GM21447 (cell line): ENCODE measurements around the gene ROBO2.

Experiments used
- ATAC-seq: cut with Tn5 transposase; IDR thresholded peaks from one replicate; pipeline ENCODE4 v1.9.1; 2021; ENCODE audit not compliant: unreplicated experiment

Gene ROBO2

GRCh38 chr3:77254967-77255831 is 215.3 kb downstream of the ROBO2 start:
- no peak for ATAC-seq

GRCh38 chr3:77256584-77257503 is 216.9 kb downstream of the ROBO2 start:
- ATAC-seq, result no peak

- no peak for ATAC-seq
Observed at GRCh38 chr3:77259694-77260093, 219.8 kb downstream of the ROBO2 start.

- ATAC-seq, result no peak
Observed at GRCh38 chr3:77262361-77262760, 222.5 kb downstream of the ROBO2 start.

- no peak for ATAC-seq
Observed at GRCh38 chr3:77267589-77267988, 227.7 kb downstream of the ROBO2 start.

GRCh38 chr3:77271306-77271705 is 231.4 kb downstream of the ROBO2 start:
- no peak for ATAC-seq

- ATAC-seq, result no peak
Observed at GRCh38 chr3:77271711-77272110, 231.8 kb downstream of the ROBO2 start.

- no peak for ATAC-seq
Observed at GRCh38 chr3:77279276-77279675, 239.4 kb downstream of the ROBO2 start.

GRCh38 chr3:77281721-77282120 is 241.8 kb downstream of the ROBO2 start:
- no peak for ATAC-seq

- no peak for ATAC-seq
Observed at GRCh38 chr3:77283108-77283507, 243.2 kb downstream of the ROBO2 start.

GRCh38 chr3:77288348-77288747 is 248.4 kb downstream of the ROBO2 start:
- ATAC-seq, result no peak

GRCh38 chr3:77296527-77296926 is 256.6 kb downstream of the ROBO2 start:
- ATAC-seq, result no peak

- no peak for ATAC-seq
Observed at GRCh38 chr3:77298417-77298816, 258.5 kb downstream of the ROBO2 start.

GRCh38 chr3:77303955-77304699 is 264.2 kb downstream of the ROBO2 start:
- ATAC-seq, result no peak

- ATAC-seq, result no peak
Observed at GRCh38 chr3:77304700-77305021, 264.8 kb downstream of the ROBO2 start.

GRCh38 chr3:77309460-77309859 is 269.6 kb downstream of the ROBO2 start:
- no peak for ATAC-seq

- ATAC-seq, result no peak
Observed at GRCh38 chr3:77313843-77314242, 273.9 kb downstream of the ROBO2 start.

GRCh38 chr3:77319711-77320110 is 279.8 kb downstream of the ROBO2 start:
- no peak for ATAC-seq

GRCh38 chr3:77320514-77320913 is 280.6 kb downstream of the ROBO2 start:
- ATAC-seq, result no peak

GRCh38 chr3:77321646-77322045 is 281.7 kb downstream of the ROBO2 start:
- ATAC-seq, result no peak

GRCh38 chr3:77323626-77324025 is 283.7 kb downstream of the ROBO2 start:
- ATAC-seq, result no peak
